ENCODE data around the gene CCDC102A.

DNA sequence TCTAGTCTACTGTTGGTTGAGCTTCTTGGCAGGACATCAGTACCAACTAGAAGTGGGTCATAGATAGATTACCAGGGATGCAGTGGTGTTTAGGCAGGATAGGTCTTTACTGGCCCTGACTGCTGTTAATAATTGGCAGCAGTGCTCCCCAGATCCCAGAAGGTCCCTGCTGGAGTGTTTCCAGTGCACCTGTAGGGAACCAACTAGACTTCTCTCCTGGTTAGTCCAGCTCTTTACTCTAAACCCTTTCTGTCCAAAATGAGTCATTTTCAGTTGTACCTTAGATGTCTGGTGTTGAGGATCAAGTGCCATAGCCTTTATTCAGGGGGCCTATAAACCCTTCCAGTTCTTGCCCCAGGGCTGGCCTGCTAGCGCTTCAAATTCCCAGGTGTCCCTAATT is 65.2 kb downstream of the CCDC102A start:
- TF ChIP-seq TCF12 (IDR thresholded peaks at IDR 0.05; ENCODE audit: low read depth) (no peak), CEBPB (IDR thresholded peaks at IDR 0.05) (no peak), CREB1 (IDR thresholded peaks at IDR 0.05; ENCODE audit: low read depth) (no peak), YY1 (IDR thresholded peaks at IDR 0.05; ENCODE audit: low read depth) (no peak), ZBTB7A (IDR thresholded peaks at IDR 0.05; ENCODE audit: low read depth) (no peak), NFIC (IDR thresholded peaks at IDR 0.05) (no peak), EGR1 (IDR thresholded peaks at IDR 0.05) (no peak), EP300 (IDR thresholded peaks at IDR 0.05; ENCODE audit: borderline replicate concordance) (no peak), RAD21 (IDR thresholded peaks at IDR 0.05; ENCODE audit: low read depth) (no peak)
- TF ChIP-seq, protein P1, sequence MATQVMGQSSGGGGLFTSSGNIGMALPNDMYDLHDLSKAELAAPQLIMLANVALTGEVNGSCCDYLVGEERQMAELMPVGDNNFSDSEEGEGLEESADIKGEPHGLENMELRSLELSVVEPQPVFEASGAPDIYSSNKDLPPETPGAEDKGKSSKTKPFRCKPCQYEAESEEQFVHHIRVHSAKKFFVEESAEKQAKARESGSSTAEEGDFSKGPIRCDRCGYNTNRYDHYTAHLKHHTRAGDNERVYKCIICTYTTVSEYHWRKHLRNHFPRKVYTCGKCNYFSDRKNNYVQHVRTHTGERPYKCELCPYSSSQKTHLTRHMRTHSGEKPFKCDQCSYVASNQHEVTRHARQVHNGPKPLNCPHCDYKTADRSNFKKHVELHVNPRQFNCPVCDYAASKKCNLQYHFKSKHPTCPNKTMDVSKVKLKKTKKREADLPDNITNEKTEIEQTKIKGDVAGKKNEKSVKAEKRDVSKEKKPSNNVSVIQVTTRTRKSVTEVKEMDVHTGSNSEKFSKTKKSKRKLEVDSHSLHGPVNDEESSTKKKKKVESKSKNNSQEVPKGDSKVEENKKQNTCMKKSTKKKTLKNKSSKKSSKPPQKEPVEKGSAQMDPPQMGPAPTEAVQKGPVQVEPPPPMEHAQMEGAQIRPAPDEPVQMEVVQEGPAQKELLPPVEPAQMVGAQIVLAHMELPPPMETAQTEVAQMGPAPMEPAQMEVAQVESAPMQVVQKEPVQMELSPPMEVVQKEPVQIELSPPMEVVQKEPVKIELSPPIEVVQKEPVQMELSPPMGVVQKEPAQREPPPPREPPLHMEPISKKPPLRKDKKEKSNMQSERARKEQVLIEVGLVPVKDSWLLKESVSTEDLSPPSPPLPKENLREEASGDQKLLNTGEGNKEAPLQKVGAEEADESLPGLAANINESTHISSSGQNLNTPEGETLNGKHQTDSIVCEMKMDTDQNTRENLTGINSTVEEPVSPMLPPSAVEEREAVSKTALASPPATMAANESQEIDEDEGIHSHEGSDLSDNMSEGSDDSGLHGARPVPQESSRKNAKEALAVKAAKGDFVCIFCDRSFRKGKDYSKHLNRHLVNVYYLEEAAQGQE (IDR thresholded peaks at IDR 0.05; ENCODE audit: low read depth), result no peak
- TF ChIP-seq, protein P2, sequence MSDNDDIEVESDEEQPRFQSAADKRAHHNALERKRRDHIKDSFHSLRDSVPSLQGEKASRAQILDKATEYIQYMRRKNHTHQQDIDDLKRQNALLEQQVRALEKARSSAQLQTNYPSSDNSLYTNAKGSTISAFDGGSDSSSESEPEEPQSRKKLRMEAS (IDR thresholded peaks at IDR 0.05), result no peak
- TF ChIP-seq, protein P3, sequence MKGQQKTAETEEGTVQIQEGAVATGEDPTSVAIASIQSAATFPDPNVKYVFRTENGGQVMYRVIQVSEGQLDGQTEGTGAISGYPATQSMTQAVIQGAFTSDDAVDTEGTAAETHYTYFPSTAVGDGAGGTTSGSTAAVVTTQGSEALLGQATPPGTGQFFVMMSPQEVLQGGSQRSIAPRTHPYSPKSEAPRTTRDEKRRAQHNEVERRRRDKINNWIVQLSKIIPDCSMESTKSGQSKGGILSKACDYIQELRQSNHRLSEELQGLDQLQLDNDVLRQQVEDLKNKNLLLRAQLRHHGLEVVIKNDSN (IDR thresholded peaks at IDR 0.05), result no peak
